ENCODE results near the gene CDH1.

CDH1 gene

GRCh38 chr16:68756239-68756915 is 19.3 kb downstream of the CDH1 start:
- DNase-seq (ENCODE audit: insufficient read length, low spot score) (peak; percentile 53), FAIRE-seq (peak; percentile 91)
- TF ChIP-seq SPI1 (IDR thresholded peaks at IDR 0.05; ENCODE audit: low read depth, low read length) (no peak), POLR2AphosphoS5 (IDR thresholded peaks at IDR 0.05; ENCODE audit: low read depth, low read length) (no peak), PAX5 (IDR thresholded peaks at IDR 0.05; ENCODE audit: insufficient read depth, low read length, severe bottlenecking) (no peak), POU2F2 (IDR thresholded peaks at IDR 0.05; ENCODE audit: low read depth, low read length) (no peak), TAF1 (IDR thresholded peaks at IDR 0.05; ENCODE audit: low read depth, low read length) (no peak), POLR2A (IDR thresholded peaks at IDR 0.05; ENCODE audit: low read depth, low read length) (no peak)

DNA sequence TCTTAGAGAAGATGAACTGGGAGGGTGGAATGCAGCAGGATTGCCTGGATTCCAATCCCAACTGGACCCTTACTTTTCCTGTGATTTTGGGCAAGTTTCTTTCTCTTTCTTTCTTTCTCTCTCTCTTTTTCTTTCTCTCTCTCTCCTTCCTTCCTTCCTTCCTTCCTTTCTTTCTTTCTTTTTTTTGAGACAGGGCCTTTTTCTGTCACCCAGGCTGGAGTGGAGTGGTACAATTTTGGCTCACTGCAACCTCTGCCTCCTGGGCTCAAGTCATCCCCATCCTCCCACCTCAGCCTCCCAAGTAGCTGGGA is 20.5 kb downstream of the CDH1 start:
- no peak for TF ChIP-seq POU2F2 (IDR thresholded peaks at IDR 0.05; ENCODE audit: low read depth, low read length)
- no peak for TF ChIP-seq SPI1 (IDR thresholded peaks at IDR 0.05; ENCODE audit: low read depth, low read length)
- TF ChIP-seq POLR2A (IDR thresholded peaks at IDR 0.05; ENCODE audit: low read depth, low read length): no peak
- no peak for TF ChIP-seq PAX5 (IDR thresholded peaks at IDR 0.05; ENCODE audit: insufficient read depth, low read length, severe bottlenecking)
- no peak for TF ChIP-seq TAF1 (IDR thresholded peaks at IDR 0.05; ENCODE audit: low read depth, low read length)
- no peak for TF ChIP-seq POLR2AphosphoS5 (IDR thresholded peaks at IDR 0.05; ENCODE audit: low read depth, low read length)
- DNase-seq (ENCODE audit: insufficient read length, low spot score) (no peak), FAIRE-seq (no peak)

- TF ChIP-seq PAX5 (IDR thresholded peaks at IDR 0.05; ENCODE audit: insufficient read depth, low read length, severe bottlenecking) (no peak), POLR2AphosphoS5 (IDR thresholded peaks at IDR 0.05; ENCODE audit: low read depth, low read length) (no peak), SPI1 (IDR thresholded peaks at IDR 0.05; ENCODE audit: low read depth, low read length) (no peak), TAF1 (IDR thresholded peaks at IDR 0.05; ENCODE audit: low read depth, low read length) (no peak), POLR2A (IDR thresholded peaks at IDR 0.05; ENCODE audit: low read depth, low read length) (no peak), POU2F2 (IDR thresholded peaks at IDR 0.05; ENCODE audit: low read depth, low read length) (no peak)
- FAIRE-seq: no peak
- no peak for DNase-seq (ENCODE audit: insufficient read length, low spot score)
Observed at GRCh38 chr16:68759062-68759461, 22.0 kb downstream of the CDH1 start.

- no peak for TF ChIP-seq SPI1 (IDR thresholded peaks at IDR 0.05; ENCODE audit: low read depth, low read length)
- TF ChIP-seq POU2F2 (IDR thresholded peaks at IDR 0.05; ENCODE audit: low read depth, low read length): peak; percentile 7; the same call in 1 of the 2 replicates
- peak; percentile 69; the same call in 1 of the 2 replicates for TF ChIP-seq POLR2AphosphoS5 (IDR thresholded peaks at IDR 0.05; ENCODE audit: low read depth, low read length)
- peak; percentile 62; the same call in 1 of the 2 replicates for TF ChIP-seq TAF1 (IDR thresholded peaks at IDR 0.05; ENCODE audit: low read depth, low read length)
- 0 out of 2 replicates have a peak, but pooled peaks have one; percentile 53 for TF ChIP-seq POLR2A (IDR thresholded peaks at IDR 0.05; ENCODE audit: low read depth, low read length)
- TF ChIP-seq PAX5 (IDR thresholded peaks at IDR 0.05; ENCODE audit: insufficient read depth, low read length, severe bottlenecking): peak; percentile 10
- FAIRE-seq: peak; percentile 87
- DNase-seq (ENCODE audit: insufficient read length, low spot score): peak; percentile 39
Observed at GRCh38 chr16:68760671-68761275, 23.7 kb downstream of the CDH1 start.

GRCh38 chr16:68762996-68763756 is 26.1 kb downstream of the CDH1 start:
- TF ChIP-seq TAF1 (IDR thresholded peaks at IDR 0.05; ENCODE audit: low read depth, low read length) (no peak), POLR2AphosphoS5 (IDR thresholded peaks at IDR 0.05; ENCODE audit: low read depth, low read length) (no peak), SPI1 (IDR thresholded peaks at IDR 0.05; ENCODE audit: low read depth, low read length) (no peak), PAX5 (IDR thresholded peaks at IDR 0.05; ENCODE audit: insufficient read depth, low read length, severe bottlenecking) (no peak), POLR2A (IDR thresholded peaks at IDR 0.05; ENCODE audit: low read depth, low read length) (no peak), POU2F2 (IDR thresholded peaks at IDR 0.05; ENCODE audit: low read depth, low read length) (no peak)
- FAIRE-seq (no peak), DNase-seq (ENCODE audit: insufficient read length, low spot score) (no peak)

GRCh38 chr16:68764862-68765261 is 27.8 kb downstream of the CDH1 start:
- FAIRE-seq: no peak
- no peak for TF ChIP-seq POLR2A (IDR thresholded peaks at IDR 0.05; ENCODE audit: low read depth, low read length)
- 0 out of 2 replicates have a peak, but pooled peaks have one; percentile 23 for TF ChIP-seq POU2F2 (IDR thresholded peaks at IDR 0.05; ENCODE audit: low read depth, low read length)
- no peak for TF ChIP-seq TAF1 (IDR thresholded peaks at IDR 0.05; ENCODE audit: low read depth, low read length)
- TF ChIP-seq POLR2AphosphoS5 (IDR thresholded peaks at IDR 0.05; ENCODE audit: low read depth, low read length): no peak
- no peak for DNase-seq (ENCODE audit: insufficient read length, low spot score)

DNA sequence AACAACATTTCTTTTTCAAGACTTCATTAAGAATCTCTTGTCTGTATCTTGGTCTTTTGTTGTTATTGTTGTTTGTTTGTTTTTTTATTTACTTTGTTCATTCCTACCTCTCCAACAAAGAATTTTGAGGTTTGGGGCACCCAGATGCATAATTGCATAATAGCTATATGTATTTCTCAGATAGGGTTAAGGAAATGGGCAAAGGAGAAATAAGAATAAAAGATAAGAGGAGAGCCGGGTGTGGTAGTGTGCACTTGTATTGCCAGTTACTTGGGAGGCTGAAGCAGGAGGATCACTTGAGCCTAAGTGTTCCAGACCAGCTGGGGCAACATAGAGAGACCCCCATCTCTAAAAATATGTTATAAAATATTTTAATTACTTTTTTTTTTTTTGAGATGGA is 30.5 kb downstream of the CDH1 start:
- FAIRE-seq (no peak), DNase-seq (ENCODE audit: insufficient read length, low spot score) (no peak)
- no peak for TF ChIP-seq PAX5 (IDR thresholded peaks at IDR 0.05; ENCODE audit: insufficient read depth, low read length, severe bottlenecking)
- TF ChIP-seq POU2F2 (IDR thresholded peaks at IDR 0.05; ENCODE audit: low read depth, low read length): no peak
- no peak for TF ChIP-seq POLR2A (IDR thresholded peaks at IDR 0.05; ENCODE audit: low read depth, low read length)
- no peak for TF ChIP-seq TAF1 (IDR thresholded peaks at IDR 0.05; ENCODE audit: low read depth, low read length)
- TF ChIP-seq POLR2AphosphoS5 (IDR thresholded peaks at IDR 0.05; ENCODE audit: low read depth, low read length): no peak
- no peak for TF ChIP-seq SPI1 (IDR thresholded peaks at IDR 0.05; ENCODE audit: low read depth, low read length)

DNA sequence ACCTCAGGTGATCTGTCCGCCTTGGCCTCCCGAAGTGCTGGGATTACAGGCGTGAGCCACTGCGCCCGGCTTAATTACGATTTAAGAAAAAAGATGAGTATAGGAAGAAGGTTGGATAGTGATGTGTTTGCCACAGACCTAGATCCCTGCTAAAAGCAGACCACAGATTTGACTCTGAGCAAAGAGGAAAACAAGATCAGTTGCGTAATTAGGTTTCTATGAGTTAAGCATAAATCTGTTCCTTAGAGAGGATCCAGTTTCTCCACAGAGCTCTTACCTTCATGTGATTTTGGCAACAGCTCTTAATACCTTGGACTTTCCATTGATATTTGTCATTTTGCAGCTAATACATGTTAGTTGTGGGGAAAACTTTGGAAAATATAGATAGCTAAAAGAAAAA is 31.1 kb downstream of the CDH1 start:
- DNase-seq (ENCODE audit: insufficient read length, low spot score) (no peak), FAIRE-seq (no peak)
- TF ChIP-seq TAF1 (IDR thresholded peaks at IDR 0.05; ENCODE audit: low read depth, low read length) (no peak), POLR2AphosphoS5 (IDR thresholded peaks at IDR 0.05; ENCODE audit: low read depth, low read length) (no peak), PAX5 (IDR thresholded peaks at IDR 0.05; ENCODE audit: insufficient read depth, low read length, severe bottlenecking) (no peak), POU2F2 (IDR thresholded peaks at IDR 0.05; ENCODE audit: low read depth, low read length) (no peak), POLR2A (IDR thresholded peaks at IDR 0.05; ENCODE audit: low read depth, low read length) (no peak), SPI1 (IDR thresholded peaks at IDR 0.05; ENCODE audit: low read depth, low read length) (no peak)

- TF ChIP-seq TAF1 (IDR thresholded peaks at IDR 0.05; ENCODE audit: low read depth, low read length): no peak
- no peak for TF ChIP-seq SPI1 (IDR thresholded peaks at IDR 0.05; ENCODE audit: low read depth, low read length)
- no peak for TF ChIP-seq POLR2AphosphoS5 (IDR thresholded peaks at IDR 0.05; ENCODE audit: low read depth, low read length)
- TF ChIP-seq PAX5 (IDR thresholded peaks at IDR 0.05; ENCODE audit: insufficient read depth, low read length, severe bottlenecking): no peak
- TF ChIP-seq POU2F2 (IDR thresholded peaks at IDR 0.05; ENCODE audit: low read depth, low read length): no peak
- FAIRE-seq (no peak), DNase-seq (ENCODE audit: insufficient read length, low spot score) (no peak)
Observed at GRCh38 chr16:68768771-68769170, 31.7 kb downstream of the CDH1 start.

Measured in GM12891 (cell line).